CD8-positive, alpha-beta memory T cell (primary cell): ENCODE measurements around the gene NLGN1. TPM values are rescaled to one million over a fixed set of nuclear protein-coding genes. Genes with fewer than 3 reads are reported as not detected.

ENCODE experiments used
- CTCF ChIA-PET: fragments of 350-600 bp; sonication (Branson Sonifier 250); formaldehyde crosslinking; loops from one replicate; lab custom pipeline; 2021; ENCODE audit warnings: antibody characterized with exemption; lab: Charles Lee
- POLR2A ChIA-PET: fragments of 350-600 bp; sonication (Branson Sonifier 250); formaldehyde crosslinking; loops from one replicate; lab custom pipeline; 2021; ENCODE audit warnings: antibody characterized with exemption; lab: Charles Lee
- DNase-seq, 5 donors: peaks; one replicate each; pipeline versions ENCODE4 v3.0.0 to v3.0.0-alpha.2; 2020 to 2022; ENCODE audit warnings: mixed read lengths in 1 of 5
- H3K27ac ChIP-seq: one replicate; pipeline ENCODE4 v1.7.0; 2013; ENCODE audit warnings: low read depth, mild to moderate bottlenecking, low read length, moderate library complexity
- H3K27me3 ChIP-seq: 2 replicates; pipeline ENCODE4 v1.7.0; 2013; ENCODE audit warnings: low read length, mild to moderate bottlenecking; ENCODE audit not compliant: insufficient read depth, poor library complexity, severe bottlenecking
- H3K36me3 ChIP-seq: 2 replicates; pipeline ENCODE4 v1.7.0; 2013; ENCODE audit warnings: mild to moderate bottlenecking, low read length, moderate library complexity; ENCODE audit not compliant: insufficient read depth
- H3K4me1 ChIP-seq: 2 replicates; pipeline ENCODE4 v1.7.0; 2013; ENCODE audit warnings: mild to moderate bottlenecking, low read length, moderate library complexity; ENCODE audit not compliant: insufficient read depth
- H3K4me3 ChIP-seq: 2 replicates; pipeline ENCODE4 v1.7.0; 2013; ENCODE audit warnings: mild to moderate bottlenecking, low read length
- H3K9me3 ChIP-seq: 2 replicates; pipeline ENCODE4 v1.7.0; 2013; ENCODE audit warnings: mild to moderate bottlenecking, low read length
- H3K27ac Mint-ChIP-seq, 8 donors: one replicate each; pipeline ENCODE4 v1.8.0; 2020 to 2021; ENCODE audit warnings: mixed read lengths in 8 of 8, mild to moderate bottlenecking in 6 of 8, inconsistent platforms in 3 of 8, moderate library complexity in 3 of 8
- H3K27me3 Mint-ChIP-seq, 2 donors: one replicate each; pipeline ENCODE4 v1.8.0; 2020 to 2021; ENCODE audit warnings: mixed read lengths in 2 of 2, mild to moderate bottlenecking in 1 of 2, moderate library complexity in 1 of 2
- H3K36me3 Mint-ChIP-seq, 3 donors: one replicate each; pipeline ENCODE4 v1.8.0; 2020 to 2021; ENCODE audit warnings: mixed read lengths in 3 of 3, inconsistent platforms in 1 of 3, mild to moderate bottlenecking in 1 of 3
- H3K4me1 Mint-ChIP-seq, 3 donors: one replicate each; pipeline ENCODE4 v1.8.0; 2020 to 2021; ENCODE audit warnings: mixed read lengths in 3 of 3, inconsistent platforms in 1 of 3, mild to moderate bottlenecking in 1 of 3
- H3K4me3 Mint-ChIP-seq, 7 donors: one replicate each; pipeline ENCODE4 v1.8.0; 2020 to 2021; ENCODE audit warnings: mixed read lengths in 7 of 7, mild to moderate bottlenecking in 6 of 7, moderate library complexity in 4 of 7, inconsistent platforms in 2 of 7
- H3K9me3 Mint-ChIP-seq, 5 donors: one replicate each; pipeline ENCODE4 v1.8.0; 2020 to 2022; ENCODE audit warnings: mixed read lengths in 5 of 5, mild to moderate bottlenecking in 3 of 5, moderate library complexity in 2 of 5, inconsistent platforms in 1 of 5
- polyA plus RNA-seq: library from polyadenylated mRNA; unstranded; fragments of 300-500 nt; fragmentation: Illumina TruSeq; gene quantifications from one replicate; pipeline ENCODE4 v1.2.3, GENCODE V29; 2021
- total RNA-seq, 2 experiments: library from RNA; stranded (reverse); gene quantifications; one replicate each; pipeline ENCODE4 v1.2.3, GENCODE V29; 2021

The NLGN1 gene
- total and polyA plus RNA-seq, 3 experiments from 2014 or later: not detected

DNA sequence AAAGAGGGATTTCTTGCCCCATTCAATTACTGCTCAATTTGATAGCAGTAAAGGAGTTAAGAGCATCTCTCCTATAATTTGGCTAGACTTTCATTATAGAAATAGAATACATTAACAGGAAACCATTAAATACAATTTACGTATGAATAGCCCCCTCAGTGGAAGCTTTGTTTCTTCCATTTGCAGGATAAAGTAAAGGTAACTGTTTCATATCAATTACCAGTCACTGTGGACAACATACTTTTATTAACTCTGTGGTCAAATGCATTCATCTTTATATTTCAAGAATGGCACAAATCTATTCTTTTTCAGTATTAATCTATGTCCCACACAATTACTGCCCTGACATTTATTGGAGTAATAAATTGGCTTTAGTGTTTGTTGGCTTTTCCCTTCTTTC is 613.4 kb downstream of the NLGN1 start:
- no peaks in the 10 kb centered on the region for H3K4me1 Mint-ChIP-seq
- no peaks in the 10 kb centered on the region for H3K27me3 Mint-ChIP-seq
- Histone ChIP-seq H3K36me3 (no peaks in the 10 kb centered on the region), H3K27me3 (no peaks in the 10 kb centered on the region), H3K4me1 (no peaks in the 10 kb centered on the region), H3K4me3 (no peak overlapping the region), H3K9me3 (no peaks in the 10 kb centered on the region), H3K27ac (no peak overlapping the region)
- H3K4me3 Mint-ChIP-seq: no peak overlapping the region
- no peak for DNase-seq
- no peaks in the 10 kb centered on the region for H3K36me3 Mint-ChIP-seq
- H3K27ac Mint-ChIP-seq: no peak overlapping the region
- POLR2A ChIA-PET: no interaction called here
- CTCF ChIA-PET: no interaction called here
- H3K9me3 Mint-ChIP-seq: peaks cover 2 to 16% (median 4%) of the 10 kb centered on the region in 5 donors

DNA sequence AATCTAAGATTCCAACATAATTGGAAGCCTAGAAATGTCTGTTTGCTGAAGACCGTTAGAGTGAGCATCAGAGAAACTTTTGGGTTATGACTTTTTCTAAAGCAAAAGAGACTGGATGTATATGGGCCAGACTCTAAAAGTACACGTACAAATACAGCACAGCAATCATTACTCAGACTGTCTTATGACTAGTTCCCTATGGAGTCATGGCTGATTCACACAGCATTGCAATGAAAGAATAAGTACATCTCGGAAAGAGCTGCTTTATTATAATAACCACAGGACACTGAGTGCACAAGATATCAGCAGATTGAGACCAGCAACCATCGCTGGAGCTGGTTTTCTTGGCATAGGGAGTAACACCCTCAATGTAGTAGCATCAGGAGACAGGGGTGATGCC is 618.6 kb downstream of the NLGN1 start:
- no peak for DNase-seq
- Mint-ChIP-seq H3K27me3 (no peaks in the 10 kb centered on the region), H3K4me3 (no peak overlapping the region), H3K9me3 (peaks cover 0 to 26% (median 4%) of the 10 kb centered on the region in 5 donors), H3K4me1 (no peaks in the 10 kb centered on the region), H3K36me3 (no peaks in the 10 kb centered on the region), H3K27ac (no peak overlapping the region)
- Histone ChIP-seq H3K9me3 (no peaks in the 10 kb centered on the region), H3K4me1 (no peaks in the 10 kb centered on the region), H3K27ac (no peak overlapping the region), H3K27me3 (no peaks in the 10 kb centered on the region), H3K4me3 (no peak overlapping the region), H3K36me3 (no peaks in the 10 kb centered on the region)
- ChIA-PET POLR2A (no interaction called here), CTCF (no interaction called here)

DNA sequence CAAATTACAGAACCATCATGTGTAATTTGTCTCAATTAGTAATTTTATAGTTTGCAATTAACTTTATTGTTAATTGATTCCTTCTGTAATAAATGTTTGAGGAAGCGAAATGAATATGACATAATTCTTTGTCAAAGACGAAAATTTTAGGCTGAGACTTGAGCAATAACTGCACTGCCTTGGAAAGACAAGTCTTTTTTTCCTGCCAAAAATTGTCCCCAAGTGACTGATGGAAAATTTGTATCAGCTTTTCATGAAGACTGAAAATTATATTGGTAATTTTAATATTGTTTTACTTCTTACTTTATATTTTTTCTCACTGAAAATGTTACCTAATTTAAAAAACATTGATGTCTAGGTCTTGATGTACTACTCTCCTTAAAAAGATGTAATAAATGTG is 622.6 kb downstream of the NLGN1 start:
- H3K27me3 Mint-ChIP-seq: no peaks in the 10 kb centered on the region
- ChIA-PET POLR2A (no interaction called here), CTCF (no interaction called here)
- no peaks in the 10 kb centered on the region for H3K36me3 Mint-ChIP-seq
- H3K36me3 ChIP-seq: no peaks in the 10 kb centered on the region
- no peak overlapping the region for H3K27ac Mint-ChIP-seq
- H3K27ac ChIP-seq: no peak overlapping the region
- H3K4me3 Mint-ChIP-seq: no peak overlapping the region
- no peak for DNase-seq
- no peaks in the 10 kb centered on the region for H3K4me1 Mint-ChIP-seq
- H3K4me1 ChIP-seq: no peaks in the 10 kb centered on the region
- H3K4me3 ChIP-seq: no peak overlapping the region
- H3K27me3 ChIP-seq: no peaks in the 10 kb centered on the region
- no peaks in the 10 kb centered on the region for H3K9me3 ChIP-seq
- peaks cover 0 to 21% (median 6%) of the 10 kb centered on the region in 5 donors for H3K9me3 Mint-ChIP-seq

DNA sequence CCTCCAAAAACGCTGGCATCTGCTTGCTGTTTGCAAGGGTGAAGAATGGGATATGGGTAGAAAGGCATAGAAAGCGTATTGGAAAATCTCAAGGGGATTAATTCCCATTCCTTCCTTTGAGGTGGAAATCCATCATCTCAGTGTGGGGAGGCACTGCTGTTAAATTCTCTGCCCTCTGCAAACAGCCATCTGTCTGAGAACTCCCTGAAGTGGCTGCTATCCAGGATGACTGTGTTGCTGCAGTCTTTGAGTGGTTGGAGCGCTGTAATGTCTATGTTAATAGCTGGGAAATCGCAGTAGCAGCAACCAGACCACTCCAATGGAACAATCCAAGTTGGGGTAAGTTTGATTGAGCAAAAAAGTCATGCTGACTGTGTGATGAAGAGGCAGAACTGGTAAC is 625.9 kb downstream of the NLGN1 start:
- no peaks in the 10 kb centered on the region for H3K36me3 ChIP-seq
- no peaks in the 10 kb centered on the region for H3K27me3 ChIP-seq
- POLR2A ChIA-PET: no interaction called here
- no peak overlapping the region for H3K27ac ChIP-seq
- no peaks in the 10 kb centered on the region for H3K9me3 ChIP-seq
- Mint-ChIP-seq H3K27me3 (no peaks in the 10 kb centered on the region), H3K9me3 (peaks cover 4 to 11% (median 9%) of the 10 kb centered on the region in 5 donors), H3K36me3 (peaks cover 0 to 2% (median 0%) of the 10 kb centered on the region in 3 donors), H3K27ac (no peak overlapping the region), H3K4me1 (no peaks in the 10 kb centered on the region), H3K4me3 (no peak overlapping the region)
- no peak overlapping the region for H3K4me3 ChIP-seq
- H3K4me1 ChIP-seq: no peaks in the 10 kb centered on the region
- DNase-seq: no peak
- CTCF ChIA-PET: no interaction called here

DNA sequence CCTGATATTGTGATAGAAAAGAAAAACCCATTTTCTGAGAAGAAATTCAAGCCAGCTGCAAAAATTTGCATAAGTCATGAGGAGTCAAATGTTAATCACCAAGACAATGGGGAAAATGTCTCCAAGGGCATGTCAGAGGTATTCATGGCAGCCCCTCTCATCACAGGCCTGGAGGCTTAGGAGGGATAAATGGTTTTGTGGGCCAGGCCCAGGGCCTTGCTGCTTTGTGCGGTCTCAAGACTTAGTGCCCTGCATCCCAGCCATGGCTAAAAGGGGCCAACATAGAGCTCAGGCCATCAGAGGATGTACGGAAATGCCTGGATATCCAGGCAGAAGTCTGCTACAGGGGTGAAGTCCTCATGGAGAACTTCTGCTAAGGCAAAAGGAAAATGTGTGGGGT is 631.1 kb downstream of the NLGN1 start:
- H3K4me1 Mint-ChIP-seq: no peaks in the 10 kb centered on the region
- H3K27me3 Mint-ChIP-seq: no peaks in the 10 kb centered on the region
- H3K4me3 Mint-ChIP-seq: no peak overlapping the region

DNA sequence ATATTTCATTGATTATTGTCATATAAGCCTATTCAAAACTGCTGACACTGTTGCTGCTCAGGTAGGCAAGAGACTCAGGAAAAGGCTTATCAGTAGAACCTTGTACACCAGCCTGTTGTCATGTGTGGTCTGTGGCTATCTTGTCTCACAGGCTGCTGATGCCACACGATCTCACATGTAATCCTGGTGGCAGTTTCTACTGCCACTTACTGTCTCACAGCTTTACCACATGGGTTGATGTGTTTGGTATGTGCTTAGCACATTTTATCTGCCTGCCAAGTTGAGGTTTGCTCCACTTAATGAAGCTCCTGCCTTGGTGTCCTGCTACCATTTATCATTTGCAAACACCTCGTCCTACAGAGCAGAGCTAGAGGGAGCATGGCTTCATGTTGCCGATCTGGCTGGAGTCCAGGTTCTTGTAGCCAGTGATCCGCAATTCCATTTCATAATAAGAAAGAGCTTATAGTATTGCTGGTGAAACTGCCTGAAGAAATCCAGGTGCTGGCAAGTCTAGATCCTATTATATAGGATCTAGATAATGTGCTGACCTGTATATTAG is 637.9 kb downstream of the NLGN1 start:
- no peaks in the 10 kb centered on the region for H3K4me1 ChIP-seq
- DNase-seq: no peak
- no peaks in the 10 kb centered on the region for H3K4me1 Mint-ChIP-seq
- H3K27ac Mint-ChIP-seq: no peak overlapping the region
- CTCF ChIA-PET: no interaction called here
- no peak overlapping the region for H3K4me3 ChIP-seq
- POLR2A ChIA-PET: no interaction called here
- no peaks in the 10 kb centered on the region for H3K9me3 ChIP-seq
- no peaks in the 10 kb centered on the region for H3K27me3 ChIP-seq
- H3K36me3 Mint-ChIP-seq: no peaks in the 10 kb centered on the region
- no peaks in the 10 kb centered on the region for H3K36me3 ChIP-seq
- no peaks in the 10 kb centered on the region for H3K27me3 Mint-ChIP-seq
- H3K27ac ChIP-seq: no peak overlapping the region
- H3K4me3 Mint-ChIP-seq: no peak overlapping the region
- peaks cover 0 to 11% (median 5%) of the 10 kb centered on the region in 5 donors for H3K9me3 Mint-ChIP-seq

More for the DNA sequence above, 631.1 kb downstream of the NLGN1 start:
- Histone ChIP-seq H3K27me3 (no peaks in the 10 kb centered on the region), H3K36me3 (no peaks in the 10 kb centered on the region), H3K27ac (no peak overlapping the region), H3K9me3 (no peaks in the 10 kb centered on the region), H3K4me3 (no peak overlapping the region), H3K4me1 (no peaks in the 10 kb centered on the region)
- peaks cover 6 to 24% (median 16%) of the 10 kb centered on the region in 5 donors for H3K9me3 Mint-ChIP-seq
- H3K27ac Mint-ChIP-seq: no peak overlapping the region
- H3K36me3 Mint-ChIP-seq: peaks cover 0 to 3% (median 2%) of the 10 kb centered on the region in 3 donors
- ChIA-PET CTCF (no interaction called here), POLR2A (no interaction called here)
- no peak for DNase-seq

DNA sequence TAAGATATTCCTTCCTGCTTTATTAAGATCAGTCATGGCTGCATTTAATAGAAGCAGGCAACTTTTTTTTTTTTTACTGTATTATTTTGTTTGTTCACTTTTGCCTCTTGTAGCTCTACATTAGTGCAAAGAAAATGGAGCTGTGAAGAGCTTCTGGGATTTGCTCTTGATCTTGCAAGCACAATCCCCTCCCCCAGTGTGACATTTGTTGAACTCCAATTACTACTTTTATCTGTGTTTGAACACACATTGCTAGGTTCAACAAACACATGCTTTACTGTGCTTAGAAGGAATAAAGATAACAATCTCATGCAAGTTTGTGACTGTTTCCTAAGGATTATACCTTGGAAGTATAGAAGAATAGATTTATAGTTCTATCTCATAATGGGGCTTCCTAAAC is 648.8 kb downstream of the NLGN1 start:
- Histone ChIP-seq H3K4me3 (no peak overlapping the region), H3K4me1 (no peaks in the 10 kb centered on the region), H3K9me3 (no peaks in the 10 kb centered on the region), H3K27ac (no peak overlapping the region), H3K36me3 (no peaks in the 10 kb centered on the region), H3K27me3 (no peaks in the 10 kb centered on the region)
- Mint-ChIP-seq H3K36me3 (no peaks in the 10 kb centered on the region), H3K4me3 (no peak overlapping the region), H3K27ac (no peak overlapping the region), H3K9me3 (peaks cover 5 to 20% (median 8%) of the 10 kb centered on the region in 5 donors), H3K27me3 (no peaks in the 10 kb centered on the region), H3K4me1 (no peaks in the 10 kb centered on the region)
- DNase-seq: no peak
- ChIA-PET POLR2A (no interaction called here), CTCF (no interaction called here)

DNA sequence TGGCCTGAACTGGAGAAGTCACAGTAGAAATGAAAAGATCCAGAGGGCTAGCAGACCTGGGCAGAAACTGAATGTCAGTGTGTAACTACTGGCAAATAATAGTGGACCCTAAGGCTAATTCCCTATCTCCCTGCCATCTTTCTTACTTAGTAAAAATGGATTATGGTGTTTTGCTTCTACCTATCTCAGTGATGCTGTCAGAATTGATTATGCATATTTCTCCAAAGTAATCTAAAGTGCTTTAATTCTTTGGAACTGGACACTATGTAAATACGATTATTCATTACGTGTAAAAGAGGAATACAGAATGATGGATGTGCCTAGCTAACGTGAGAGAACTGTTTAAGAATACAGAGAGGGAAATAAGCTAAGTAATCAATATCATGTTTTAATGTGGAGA is 651.9 kb downstream of the NLGN1 start:
- Histone ChIP-seq H3K4me3 (no peak overlapping the region), H3K9me3 (no peaks in the 10 kb centered on the region), H3K27me3 (no peaks in the 10 kb centered on the region), H3K36me3 (no peaks in the 10 kb centered on the region), H3K4me1 (no peaks in the 10 kb centered on the region), H3K27ac (no peak overlapping the region)
- CTCF ChIA-PET: no interaction called here
- no peaks in the 10 kb centered on the region for H3K4me1 Mint-ChIP-seq
- H3K36me3 Mint-ChIP-seq: no peaks in the 10 kb centered on the region
- no peak for DNase-seq
- no peaks in the 10 kb centered on the region for H3K27me3 Mint-ChIP-seq
- POLR2A ChIA-PET: no interaction called here
- H3K27ac Mint-ChIP-seq: no peak overlapping the region
- no peak overlapping the region for H3K4me3 Mint-ChIP-seq
- H3K9me3 Mint-ChIP-seq: peaks cover 2 to 15% (median 4%) of the 10 kb centered on the region in 5 donors
